Loucy (cell line): ENCODE results near the gene ELMO1.

Experiments used
- H2AFZ ChIP-seq: fragments of 200-600 bp; sonication (generic); 2 replicates; pipeline ENCODE4 v1.6.0; 2016; ENCODE audit warnings: antibody characterized with exemption, mild to moderate bottlenecking, low read length, moderate library complexity
- H3F3A ChIP-seq: fragments of 200-600 bp; 2 replicates; pipeline ENCODE4 v1.6.0; 2016; ENCODE audit warnings: antibody characterized with exemption, low read depth, mild to moderate bottlenecking
- H3K27me3 ChIP-seq: fragments of 200-600 bp; sonication (generic); 2 replicates; pipeline ENCODE4 v1.6.1; 2014; ENCODE audit warnings: low read length, mild to moderate bottlenecking; ENCODE audit not compliant: insufficient read depth, poor library complexity, severe bottlenecking
- H3K36me3 ChIP-seq: fragments of 200-600 bp; sonication (generic); 2 replicates; pipeline ENCODE4 v1.6.1; 2016; ENCODE audit warnings: low read length; ENCODE audit not compliant: insufficient read depth
- H3K4me1 ChIP-seq: fragments of 200-600 bp; sonication (generic); 2 replicates; pipeline ENCODE4 v1.5.1; 2014; ENCODE audit warnings: low read length, mild to moderate bottlenecking; ENCODE audit not compliant: insufficient read depth, poor library complexity, severe bottlenecking
- H3K4me2 ChIP-seq: fragments of 200-600 bp; sonication (generic); 2 replicates; pipeline ENCODE4 v1.6.0; 2014; ENCODE audit warnings: antibody characterized with exemption, low read length, low read depth, mild to moderate bottlenecking; ENCODE audit not compliant: poor library complexity, severe bottlenecking
- H3K4me3 ChIP-seq: fragments of 200-600 bp; sonication (generic); 2 replicates; pipeline ENCODE4 v1.5.1; 2014; ENCODE audit warnings: low read length, mild to moderate bottlenecking, mixed read lengths; ENCODE audit not compliant: poor library complexity, severe bottlenecking
- H3K79me2 ChIP-seq: fragments of 200-600 bp; sonication (generic); 2 replicates; pipeline ENCODE4 v1.6.1; 2014; ENCODE audit warnings: low read length; ENCODE audit not compliant: insufficient read depth
- H3K9ac ChIP-seq: fragments of 200-600 bp; sonication (generic); 2 replicates; pipeline ENCODE4 v1.6.0; 2014; ENCODE audit warnings: mild to moderate bottlenecking, low read depth, low read length, moderate library complexity; ENCODE audit not compliant: poor library complexity, severe bottlenecking
- H3K9me2 ChIP-seq: fragments of 200-600 bp; sonication (generic); replicated peaks from 2 replicates; pipeline ENCODE4 v1.6.1; 2016; ENCODE audit warnings: low read depth, low read length, mixed read lengths
- H3K9me3 ChIP-seq: fragments of 200-600 bp; sonication (generic); 2 replicates; pipeline ENCODE4 v1.6.1; 2014; ENCODE audit warnings: mild to moderate bottlenecking, antibody characterized with exemption, low read length, low read depth; ENCODE audit not compliant: insufficient read depth
- H4K20me1 ChIP-seq: fragments of 200-600 bp; sonication (generic); 2 replicates; pipeline ENCODE4 v1.6.0; 2014; ENCODE audit warnings: antibody characterized with exemption, low read length, mild to moderate bottlenecking; ENCODE audit not compliant: insufficient read depth, poor library complexity, severe bottlenecking
- CTCF ChIP-seq: fragments of 200-600 bp; sonication (generic); conservative IDR thresholded peaks from 2 replicates; pipeline ENCODE4 v1.5.1; 2014; ENCODE audit warnings: mild to moderate bottlenecking, antibody characterized with exemption, low read length
- EZH2phosphoT487 ChIP-seq: fragments of 200-600 bp; IDR thresholded peaks from 2 replicates; pipeline ENCODE4 v1.6.1; 2018; ENCODE audit warnings: antibody characterized with exemption, mild to moderate bottlenecking, moderate library complexity, borderline replicate concordance

ELMO1 gene

GRCh38 chr7:36919738-36920137 lies 528.9 kb downstream of the ELMO1 start:
- Histone ChIP-seq H3F3A (no peaks in the 10 kb centered on the region), H3K9ac (no peak overlapping the region), H3K36me3 (peaks cover 10% of the 10 kb centered on the region; the same call in 1 of the 2 replicates), H3K9me2 (no peaks in the 10 kb centered on the region), H3K27me3 (no peaks in the 10 kb centered on the region), H3K4me3 (no peak overlapping the region), H2AFZ (no peak overlapping the region), H3K79me2 (no peaks in the 10 kb centered on the region), H3K9me3 (no peaks in the 10 kb centered on the region), H3K4me2 (no peak overlapping the region), H4K20me1 (no peaks in the 10 kb centered on the region), H3K4me1 (no peaks in the 10 kb centered on the region)
- no peak for TF ChIP-seq EZH2phosphoT487
- no peak for TF ChIP-seq CTCF

GRCh38 chr7:36918591-36918990 lies 530.1 kb downstream of the ELMO1 start:
- TF ChIP-seq CTCF: no peak
- no peak for TF ChIP-seq EZH2phosphoT487
- no peaks in the 10 kb centered on the region for H4K20me1 ChIP-seq

GRCh38 chr7:36916619-36917018 lies 532.0 kb downstream of the ELMO1 start:
- H3K4me2 ChIP-seq: no peak overlapping the region
- H3K27me3 ChIP-seq: no peaks in the 10 kb centered on the region
- no peaks in the 10 kb centered on the region for H4K20me1 ChIP-seq
- no peaks in the 10 kb centered on the region for H3K4me1 ChIP-seq
- TF ChIP-seq EZH2phosphoT487 (no peak), CTCF (no peak)
- H3K36me3 ChIP-seq: peaks cover 10% of the 10 kb centered on the region; the same call in 1 of the 2 replicates
- no peak overlapping the region for H2AFZ ChIP-seq
- H3K9me2 ChIP-seq: no peaks in the 10 kb centered on the region
- no peaks in the 10 kb centered on the region for H3F3A ChIP-seq
- no peak overlapping the region for H3K9ac ChIP-seq
- no peaks in the 10 kb centered on the region for H3K9me3 ChIP-seq
- no peak overlapping the region for H3K4me3 ChIP-seq
- no peaks in the 10 kb centered on the region for H3K79me2 ChIP-seq

More at GRCh38 chr7:36918591-36918990, 530.1 kb downstream of the ELMO1 start:
- Histone ChIP-seq H3K79me2 (no peaks in the 10 kb centered on the region), H3K9me2 (no peaks in the 10 kb centered on the region), H3K9ac (no peak overlapping the region), H3K4me2 (no peak overlapping the region), H3F3A (no peaks in the 10 kb centered on the region), H3K9me3 (no peaks in the 10 kb centered on the region), H2AFZ (no peak overlapping the region), H3K36me3 (peaks cover 10% of the 10 kb centered on the region; the same call in 1 of the 2 replicates), H3K27me3 (no peaks in the 10 kb centered on the region), H3K4me1 (no peaks in the 10 kb centered on the region), H3K4me3 (no peak overlapping the region)
